A673 (cell line): Measurements from ENCODE around the gene DOCK10. TPM values are rescaled to one million over a fixed set of nuclear protein-coding genes. Genes with fewer than 3 reads are reported as not detected.
A peak's percentile ranks its signal among the peaks of the same experiment; 100 is the strongest.

Source experiments
- BruUV-seq: library from RNA; stranded (reverse); fragments of 400-500 nt; replicated peaks from 2 replicates; lab custom pipeline; 2021; lab: Mats Ljungman, UMichigan
- CTCF ChIA-PET: fragments of 300-600 bp; sonication (Branson Sonifier 250); formaldehyde crosslinking; loops from one replicate; lab custom pipeline; 2022; ENCODE audit warnings: antibody characterized with exemption; lab: Charles Lee
- POLR2A ChIA-PET: fragments of 300-600 bp; sonication (Branson Sonifier 250); formaldehyde crosslinking; loops from one replicate; lab custom pipeline; 2022; ENCODE audit warnings: antibody characterized with exemption; ENCODE audit not compliant: low non-redundant PET; lab: Charles Lee
- DNase-seq: peaks from one replicate; pipeline ENCODE4 v3.0.0-alpha.2; 2015; ENCODE audit warnings: low spot score
- H3K27ac ChIP-seq: fragments of 200-600 bp; sonication (generic); 2 replicates; pipeline ENCODE4 v1.5.1; 2016; ENCODE audit warnings: mixed run types, low read depth, mild to moderate bottlenecking, mixed read lengths, antibody characterized with exemption, low read length; ENCODE audit not compliant: poor library complexity, severe bottlenecking
- H3K27me3 ChIP-seq: fragments of 200-600 bp; sonication (generic); replicated peaks from 2 replicates; pipeline ENCODE4 v1.6.1; 2017; ENCODE audit warnings: mixed run types, low read depth, mild to moderate bottlenecking, mixed read lengths, antibody characterized with exemption, low read length; ENCODE audit not compliant: insufficient read depth, poor library complexity
- H3K36me3 ChIP-seq: fragments of 200-600 bp; sonication (generic); 2 replicates; pipeline ENCODE4 v1.6.1; 2016; ENCODE audit warnings: mixed run types, mild to moderate bottlenecking, mixed read lengths, antibody characterized with exemption, low read length; ENCODE audit not compliant: insufficient read depth, poor library complexity, severe bottlenecking
- H3K4me1 ChIP-seq: fragments of 200-600 bp; sonication (generic); 2 replicates; pipeline ENCODE4 v1.6.1; 2017; ENCODE audit warnings: mixed run types, mild to moderate bottlenecking, mixed read lengths, antibody characterized with exemption, low read length; ENCODE audit not compliant: insufficient read depth, poor library complexity, severe bottlenecking
- H3K4me3 ChIP-seq: fragments of 200-600 bp; sonication (generic); 2 replicates; pipeline ENCODE4 v1.5.1; 2016; ENCODE audit warnings: low read depth, mixed run types, mild to moderate bottlenecking, mixed read lengths, low read length; ENCODE audit not compliant: poor library complexity, severe bottlenecking
- H3K9me3 ChIP-seq: fragments of 200-600 bp; sonication (generic); 2 replicates; pipeline ENCODE4 v1.6.1; 2016; ENCODE audit warnings: mixed run types, low read depth, mild to moderate bottlenecking, mixed read lengths, antibody characterized with exemption, low read length; ENCODE audit not compliant: poor library complexity, severe bottlenecking
- CTCF ChIP-seq: fragments of 300-800, 200-600 bp; sonication (generic); conservative IDR thresholded peaks from 2 replicates; pipeline ENCODE4 v1.5.1; 2017; ENCODE audit warnings: low read depth, mild to moderate bottlenecking, antibody characterized with exemption, low read length, moderate library complexity, mixed read lengths
- EZH2 ChIP-seq: fragments of 200-600 bp; sonication (generic); IDR thresholded peaks from 2 replicates; pipeline ENCODE4 v1.6.1; 2017; ENCODE audit warnings: borderline replicate concordance, low read depth, mild to moderate bottlenecking, mixed read lengths, antibody characterized with exemption, low read length; ENCODE audit not compliant: poor library complexity, severe bottlenecking
- intact Hi-C: fragments of 100-400 bp; cut with micrococcal nuclease; formaldehyde crosslinking; loops from one replicate; pipeline ENCODE4 v1.10.0; 2022; ENCODE audit not compliant: unreplicated experiment
- total RNA-seq: library from RNA; stranded (reverse); gene quantifications from 2 replicates; pipeline ENCODE4 v1.2.3, GENCODE V29; 2021

DOCK10 gene
- total RNA-seq, 1 experiment from 2014 or later, result 5.1 TPM

- POLR2A ChIA-PET, result no interaction called here
- CTCF ChIA-PET, result no interaction called here
- TF ChIP-seq CTCF (no peak), EZH2 (no peak)
- DNase-seq, result no peak
- no peaks in the 10 kb centered on the region for H3K9me3 ChIP-seq
- no TSS peak for BruUV-seq
- H3K4me3 ChIP-seq, result no peak overlapping the region
- H3K27ac ChIP-seq, result no peak overlapping the region
- H3K4me1 ChIP-seq, result no peaks in the 10 kb centered on the region
- no peaks in the 10 kb centered on the region for H3K27me3 ChIP-seq
- H3K36me3 ChIP-seq, result no peaks in the 10 kb centered on the region
- intact Hi-C loops, result no loop called here
Observed at GRCh38 chr2:224924631-224925030, 117.6 kb downstream of the DOCK10 start.

- Histone ChIP-seq H3K4me3 (no peak overlapping the region), H3K9me3 (no peaks in the 10 kb centered on the region), H3K27me3 (no peaks in the 10 kb centered on the region), H3K4me1 (no peaks in the 10 kb centered on the region), H3K27ac (no peak overlapping the region), H3K36me3 (no peaks in the 10 kb centered on the region)
- peak; percentile 48 for DNase-seq
- CTCF ChIA-PET, result interaction anchor here (0.7 kb wide), 1 partner anchor 166 kb away, joined by 11 read pairs; no protein-coding TSS in a partner anchor
- intact Hi-C loops, result no loop called here
- POLR2A ChIA-PET, result no interaction called here
- BruUV-seq, result no TSS peak
- TF ChIP-seq CTCF (no peak), EZH2 (no peak)
Observed at GRCh38 chr2:224922142-224922727, 120.0 kb downstream of the DOCK10 start.

- Histone ChIP-seq H3K36me3 (no peaks in the 10 kb centered on the region), H3K27ac (no peak overlapping the region), H3K9me3 (no peaks in the 10 kb centered on the region), H3K4me3 (no peak overlapping the region), H3K27me3 (no peaks in the 10 kb centered on the region), H3K4me1 (no peaks in the 10 kb centered on the region)
- CTCF ChIA-PET, result no interaction called here
- POLR2A ChIA-PET, result no interaction called here
- intact Hi-C loops, result no loop called here
- BruUV-seq, result no TSS peak
- TF ChIP-seq CTCF (no peak), EZH2 (no peak)
- no peak for DNase-seq
Observed at GRCh38 chr2:224919472-224920110, 122.7 kb downstream of the DOCK10 start.
